ENCODE results near the gene FAM200B. TPM values are rescaled to one million over a fixed set of nuclear protein-coding genes. Genes with fewer than 3 reads are reported as not detected.

Gene FAM200B
- total and polyA plus RNA-seq, 2 experiments from 2014 or later = 34.4 to 88.0 TPM

GRCh38 chr4:15714141-15714540 lies 32.5 kb downstream of the FAM200B start:
- H3K36me3 ChIP-seq (ENCODE audit: insufficient read depth) = no peaks in the 10 kb centered on the region
- no peaks in the 10 kb centered on the region for H3F3A ChIP-seq (replicated peaks; ENCODE audit: low read depth)
- H4K20me1 ChIP-seq (replicated peaks; ENCODE audit: insufficient read depth) = no peaks in the 10 kb centered on the region
- DNase-seq (ENCODE audit: low spot score) (no peak), ATAC-seq (no peak)
- no peak overlapping the region for H3K4me3 ChIP-seq
- H3K27ac Mint-ChIP-seq = no peak overlapping the region
- H3K9me3 Mint-ChIP-seq = no peaks in the 10 kb centered on the region
- H3K27me3 ChIP-seq (ENCODE audit: insufficient read depth) = no peaks in the 10 kb centered on the region
- H3K9me2 ChIP-seq (ENCODE audit: insufficient read depth) = no peaks in the 10 kb centered on the region
- no peaks in the 10 kb centered on the region for H3K79me2 ChIP-seq (replicated peaks; ENCODE audit: insufficient read depth)
- H3K4me1 ChIP-seq (ENCODE audit: insufficient read depth) = no peaks in the 10 kb centered on the region
- no peak overlapping the region for H2AFZ ChIP-seq
- H3K4me1 Mint-ChIP-seq = peaks cover 8% of the 10 kb centered on the region; the same call in 2 of the 3 replicates
- TF ChIP-seq STAT1 (IDR thresholded peaks at IDR 0.05; ENCODE audit: unreplicated experiment) = no peak
- TF ChIP-seq ETS1 (IDR thresholded peaks at IDR 0.05) = no peak
- TF ChIP-seq, protein P1, sequence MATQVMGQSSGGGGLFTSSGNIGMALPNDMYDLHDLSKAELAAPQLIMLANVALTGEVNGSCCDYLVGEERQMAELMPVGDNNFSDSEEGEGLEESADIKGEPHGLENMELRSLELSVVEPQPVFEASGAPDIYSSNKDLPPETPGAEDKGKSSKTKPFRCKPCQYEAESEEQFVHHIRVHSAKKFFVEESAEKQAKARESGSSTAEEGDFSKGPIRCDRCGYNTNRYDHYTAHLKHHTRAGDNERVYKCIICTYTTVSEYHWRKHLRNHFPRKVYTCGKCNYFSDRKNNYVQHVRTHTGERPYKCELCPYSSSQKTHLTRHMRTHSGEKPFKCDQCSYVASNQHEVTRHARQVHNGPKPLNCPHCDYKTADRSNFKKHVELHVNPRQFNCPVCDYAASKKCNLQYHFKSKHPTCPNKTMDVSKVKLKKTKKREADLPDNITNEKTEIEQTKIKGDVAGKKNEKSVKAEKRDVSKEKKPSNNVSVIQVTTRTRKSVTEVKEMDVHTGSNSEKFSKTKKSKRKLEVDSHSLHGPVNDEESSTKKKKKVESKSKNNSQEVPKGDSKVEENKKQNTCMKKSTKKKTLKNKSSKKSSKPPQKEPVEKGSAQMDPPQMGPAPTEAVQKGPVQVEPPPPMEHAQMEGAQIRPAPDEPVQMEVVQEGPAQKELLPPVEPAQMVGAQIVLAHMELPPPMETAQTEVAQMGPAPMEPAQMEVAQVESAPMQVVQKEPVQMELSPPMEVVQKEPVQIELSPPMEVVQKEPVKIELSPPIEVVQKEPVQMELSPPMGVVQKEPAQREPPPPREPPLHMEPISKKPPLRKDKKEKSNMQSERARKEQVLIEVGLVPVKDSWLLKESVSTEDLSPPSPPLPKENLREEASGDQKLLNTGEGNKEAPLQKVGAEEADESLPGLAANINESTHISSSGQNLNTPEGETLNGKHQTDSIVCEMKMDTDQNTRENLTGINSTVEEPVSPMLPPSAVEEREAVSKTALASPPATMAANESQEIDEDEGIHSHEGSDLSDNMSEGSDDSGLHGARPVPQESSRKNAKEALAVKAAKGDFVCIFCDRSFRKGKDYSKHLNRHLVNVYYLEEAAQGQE (IDR thresholded peaks at IDR 0.05; ENCODE audit: unreplicated experiment) = no peak
- no peak for TF ChIP-seq ZNF462 (CRISPR knock-in tag; IDR thresholded peaks at IDR 0.05)
- no peak for TF ChIP-seq EZH2 (IDR thresholded peaks at IDR 0.05; ENCODE audit: low read depth, unreplicated experiment)
- TF ChIP-seq, protein P2, sequence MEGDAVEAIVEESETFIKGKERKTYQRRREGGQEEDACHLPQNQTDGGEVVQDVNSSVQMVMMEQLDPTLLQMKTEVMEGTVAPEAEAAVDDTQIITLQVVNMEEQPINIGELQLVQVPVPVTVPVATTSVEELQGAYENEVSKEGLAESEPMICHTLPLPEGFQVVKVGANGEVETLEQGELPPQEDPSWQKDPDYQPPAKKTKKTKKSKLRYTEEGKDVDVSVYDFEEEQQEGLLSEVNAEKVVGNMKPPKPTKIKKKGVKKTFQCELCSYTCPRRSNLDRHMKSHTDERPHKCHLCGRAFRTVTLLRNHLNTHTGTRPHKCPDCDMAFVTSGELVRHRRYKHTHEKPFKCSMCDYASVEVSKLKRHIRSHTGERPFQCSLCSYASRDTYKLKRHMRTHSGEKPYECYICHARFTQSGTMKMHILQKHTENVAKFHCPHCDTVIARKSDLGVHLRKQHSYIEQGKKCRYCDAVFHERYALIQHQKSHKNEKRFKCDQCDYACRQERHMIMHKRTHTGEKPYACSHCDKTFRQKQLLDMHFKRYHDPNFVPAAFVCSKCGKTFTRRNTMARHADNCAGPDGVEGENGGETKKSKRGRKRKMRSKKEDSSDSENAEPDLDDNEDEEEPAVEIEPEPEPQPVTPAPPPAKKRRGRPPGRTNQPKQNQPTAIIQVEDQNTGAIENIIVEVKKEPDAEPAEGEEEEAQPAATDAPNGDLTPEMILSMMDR (conservative IDR thresholded peaks at IDR 0.05; ENCODE audit: low read depth in 2 of 2) = no peak
- TF ChIP-seq JUNB (IDR thresholded peaks at IDR 0.05; ENCODE audit: unreplicated experiment) = no peak
- no peak for TF ChIP-seq POLR2AphosphoS5 (IDR thresholded peaks at IDR 0.05; ENCODE audit: low read depth)
- no peak for TF ChIP-seq CREB1 (CRISPR knock-in tag; IDR thresholded peaks at IDR 0.05; ENCODE audit: low read depth)
- no peak for TF ChIP-seq ZNF331 (CRISPR knock-in tag; IDR thresholded peaks at IDR 0.05; ENCODE audit: low read depth)
- TF ChIP-seq EZH2phosphoT487 (IDR thresholded peaks at IDR 0.05; ENCODE audit: unreplicated experiment) = no peak
- no peak for TF ChIP-seq NANOG (IDR thresholded peaks at IDR 0.05; ENCODE audit: borderline replicate concordance)
- no peak for TF ChIP-seq ZNF114 (CRISPR knock-in tag; IDR thresholded peaks at IDR 0.05)
- H3K27me3 Mint-ChIP-seq (ENCODE audit: insufficient read depth, low read depth, poor library complexity) = no peaks in the 10 kb centered on the region
- no peak overlapping the region for H3K27ac ChIP-seq (ENCODE audit: low read depth)
- no peak overlapping the region for H3K4me3 Mint-ChIP-seq
- no peak overlapping the region for H3K4me2 ChIP-seq
- no peaks in the 10 kb centered on the region for H3K36me3 Mint-ChIP-seq (ENCODE audit: low read depth)

All from GM23338 (cell line).